ENCODE results near the gene ATP5PO. TPM values are rescaled to one million over a fixed set of nuclear protein-coding genes. Genes with fewer than 3 reads are reported as not detected.
"Not testable (repeated sequence)": the region's sequence is repeated elsewhere in the genome, so short reads cannot be mapped to it uniquely, and the experiment has no call there.

Gene ATP5PO
- total RNA-seq, 5 donors from 2014 or later (not counting 1 experiment from before 2014, with no cell fraction given), result 125 to 138 (median 137) TPM

GRCh38 chr21:33866826-33867225, 48.8 kb downstream of the ATP5PO start:
- DNase-seq (no peak), ATAC-seq (replicated peaks in 1 of 4) (no peak)
- Histone ChIP-seq H3K27me3 (replicated peaks in 1 of 2; ENCODE audit: control insufficient read depth in 2 of 2, extremely low read depth in 1 of 2, insufficient read depth in 2 of 2, low read length in 1 of 2) (peaks cover 0 to 13% of the 10 kb centered on the region in 2 experiments), H3K27ac (ENCODE audit: low read length) (no peak overlapping the region), H3K4me1 (ENCODE audit: control insufficient read depth in 1 of 2, extremely low read depth in 1 of 2, insufficient read depth in 2 of 2, low read length in 2 of 2) (no peaks in the 10 kb centered on the region), H3K36me3 (ENCODE audit: control insufficient read depth in 2 of 2, extremely low read depth in 1 of 2, insufficient read depth in 1 of 2, low read length in 1 of 2) (no peaks in the 10 kb centered on the region), H3K9me3 (no peaks in the 10 kb centered on the region), H3K4me3 (ENCODE audit: control insufficient read depth in 1 of 2, extremely low read depth in 1 of 2, low read length in 1 of 2) (no peak overlapping the region)
- no peak overlapping the region for H3K4me3 Mint-ChIP-seq
- H3K36me3 Mint-ChIP-seq, result no peaks in the 10 kb centered on the region
- CTCF ChIA-PET, result no interaction called here
- H3K4me1 Mint-ChIP-seq, result peaks cover 0 to 2% (median 1%) of the 10 kb centered on the region in 3 donors
- POLR2A ChIA-PET, result no interaction called here
- H3K27ac Mint-ChIP-seq, result no peak overlapping the region
- no peaks in the 10 kb centered on the region for H3K9me3 Mint-ChIP-seq
- H3K27me3 Mint-ChIP-seq, result peaks cover 5 to 6% of the 10 kb centered on the region in 2 donors
- 67% methylated on average over 1 of the region's 2 CpGs for WGBS (ENCODE audit: insufficient coverage)

GRCh38 chr21:33865996-33866575, 49.5 kb downstream of the ATP5PO start:
- ATAC-seq (replicated peaks in 1 of 4) (no peak), DNase-seq (no peak)
- H3K27ac ChIP-seq (ENCODE audit: low read length), result no peak overlapping the region
- H3K27ac Mint-ChIP-seq, result no peak overlapping the region
- peaks cover 5 to 6% of the 10 kb centered on the region in 2 donors for H3K27me3 Mint-ChIP-seq
- no peak overlapping the region for H3K4me3 Mint-ChIP-seq
- H3K9me3 ChIP-seq, result no peaks in the 10 kb centered on the region
- WGBS (ENCODE audit: insufficient coverage), result 78% methylated on average over 4 of the region's 8 CpGs
- ChIA-PET CTCF (no interaction called here), POLR2A (no interaction called here)
- no peak overlapping the region for H3K4me3 ChIP-seq (ENCODE audit: control insufficient read depth in 1 of 2, extremely low read depth in 1 of 2, low read length in 1 of 2)
- H3K27me3 ChIP-seq (replicated peaks in 1 of 2; ENCODE audit: control insufficient read depth in 2 of 2, extremely low read depth in 1 of 2, insufficient read depth in 2 of 2, low read length in 1 of 2), result peaks cover 0 to 13% of the 10 kb centered on the region in 2 experiments
- H3K36me3 ChIP-seq (ENCODE audit: control insufficient read depth in 2 of 2, extremely low read depth in 1 of 2, insufficient read depth in 1 of 2, low read length in 1 of 2), result no peaks in the 10 kb centered on the region
- H3K9me3 Mint-ChIP-seq, result no peaks in the 10 kb centered on the region
- H3K4me1 Mint-ChIP-seq, result peaks cover 0 to 2% (median 1%) of the 10 kb centered on the region in 3 donors
- no peaks in the 10 kb centered on the region for H3K36me3 Mint-ChIP-seq
- H3K4me1 ChIP-seq (ENCODE audit: control insufficient read depth in 1 of 2, extremely low read depth in 1 of 2, insufficient read depth in 2 of 2, low read length in 2 of 2), result no peaks in the 10 kb centered on the region

GRCh38 chr21:33865176-33865575, 50.4 kb downstream of the ATP5PO start:
- no peaks in the 10 kb centered on the region for H3K9me3 ChIP-seq
- Mint-ChIP-seq H3K27ac (no peak overlapping the region), H3K36me3 (no peaks in the 10 kb centered on the region), H3K9me3 (no peaks in the 10 kb centered on the region), H3K27me3 (peaks cover 5 to 9% of the 10 kb centered on the region in 2 donors), H3K4me3 (no peak overlapping the region), H3K4me1 (peaks cover 0 to 2% (median 1%) of the 10 kb centered on the region in 3 donors)
- ChIA-PET CTCF (no interaction called here), POLR2A (no interaction called here)
- no peak overlapping the region for H3K4me3 ChIP-seq (ENCODE audit: control insufficient read depth in 1 of 2, extremely low read depth in 1 of 2, low read length in 1 of 2)
- H3K36me3 ChIP-seq (ENCODE audit: control insufficient read depth in 2 of 2, extremely low read depth in 1 of 2, insufficient read depth in 1 of 2, low read length in 1 of 2), result no peaks in the 10 kb centered on the region
- DNase-seq (no peak), ATAC-seq (replicated peaks in 1 of 4) (no peak)
- no peak overlapping the region for H3K27ac ChIP-seq (ENCODE audit: low read length)
- no peaks in the 10 kb centered on the region for H3K4me1 ChIP-seq (ENCODE audit: control insufficient read depth in 1 of 2, extremely low read depth in 1 of 2, insufficient read depth in 2 of 2, low read length in 2 of 2)
- H3K27me3 ChIP-seq (replicated peaks in 1 of 2; ENCODE audit: control insufficient read depth in 2 of 2, extremely low read depth in 1 of 2, insufficient read depth in 2 of 2, low read length in 1 of 2), result peaks cover 0 to 20% of the 10 kb centered on the region in 2 experiments
- whole genome bisulfite sequencing (ENCODE audit: insufficient coverage), result 92% methylated on average over 9 of the region's 9 CpGs

- no peak overlapping the region for H3K27ac ChIP-seq (ENCODE audit: low read length)
- Mint-ChIP-seq H3K36me3 (no peaks in the 10 kb centered on the region), H3K27me3 (peaks cover 8 to 12% of the 10 kb centered on the region in 2 donors), H3K4me1 (peaks cover 0 to 2% (median 1%) of the 10 kb centered on the region in 3 donors), H3K9me3 (no peaks in the 10 kb centered on the region), H3K27ac (no peak overlapping the region), H3K4me3 (no peak overlapping the region)
- H3K36me3 ChIP-seq (ENCODE audit: control insufficient read depth in 2 of 2, extremely low read depth in 1 of 2, insufficient read depth in 1 of 2, low read length in 1 of 2), result no peaks in the 10 kb centered on the region
- no peak for ATAC-seq (replicated peaks in 1 of 4)
- ChIA-PET POLR2A (no interaction called here), CTCF (interaction anchor here in 1 of 2 donors (0.6 kb wide), 2 partner anchors 191 to 444 kb away, joined by 3 to 4 read pairs; no protein-coding TSS in a partner anchor)
- H3K27me3 ChIP-seq (replicated peaks in 1 of 2; ENCODE audit: control insufficient read depth in 2 of 2, extremely low read depth in 1 of 2, insufficient read depth in 2 of 2, low read length in 1 of 2), result peaks cover 0 to 23% of the 10 kb centered on the region in 2 experiments
- no CpG with 5 or more reads among the region's 1 CpG for WGBS (ENCODE audit: insufficient coverage)
- no peaks in the 10 kb centered on the region for H3K9me3 ChIP-seq
- H3K4me3 ChIP-seq (ENCODE audit: control insufficient read depth in 1 of 2, extremely low read depth in 1 of 2, low read length in 1 of 2), result no peak overlapping the region
- DNase-seq, result no peak
- no peaks in the 10 kb centered on the region for H3K4me1 ChIP-seq (ENCODE audit: control insufficient read depth in 1 of 2, extremely low read depth in 1 of 2, insufficient read depth in 2 of 2, low read length in 2 of 2)
Measured at GRCh38 chr21:33864150-33864549, 51.5 kb downstream of the ATP5PO start.

- H3K9me3 Mint-ChIP-seq; H3K36me3 ChIP-seq (ENCODE audit: control insufficient read depth in 2 of 2, extremely low read depth in 1 of 2, insufficient read depth in 1 of 2, low read length in 1 of 2); H3K4me3 ChIP-seq (ENCODE audit: control insufficient read depth in 1 of 2, extremely low read depth in 1 of 2, low read length in 1 of 2); H3K27ac ChIP-seq (ENCODE audit: low read length); H3K27ac Mint-ChIP-seq; H3K36me3 Mint-ChIP-seq; H3K9me3 ChIP-seq; H3K4me1 ChIP-seq (ENCODE audit: control insufficient read depth in 1 of 2, extremely low read depth in 1 of 2, insufficient read depth in 2 of 2, low read length in 2 of 2); DNase-seq; H3K4me1 Mint-ChIP-seq; POLR2A ChIA-PET; CTCF ChIA-PET; H3K4me3 Mint-ChIP-seq; ATAC-seq (replicated peaks in 1 of 4): not testable (repeated sequence)
- peaks cover 8 to 14% of the 10 kb centered on the region in 2 donors for H3K27me3 Mint-ChIP-seq
- peaks cover 0 to 25% of the 10 kb centered on the region in 2 experiments for H3K27me3 ChIP-seq (replicated peaks in 1 of 2; ENCODE audit: control insufficient read depth in 2 of 2, extremely low read depth in 1 of 2, insufficient read depth in 2 of 2, low read length in 1 of 2)
- WGBS (ENCODE audit: insufficient coverage), result no CpG with 5 or more reads among the region's 8 CpGs
Measured at GRCh38 chr21:33863191-33863590, 52.4 kb downstream of the ATP5PO start.

GRCh38 chr21:33861125-33861524, 54.5 kb downstream of the ATP5PO start:
- Histone ChIP-seq H3K27me3 (replicated peaks in 1 of 2; ENCODE audit: control insufficient read depth in 2 of 2, extremely low read depth in 1 of 2, insufficient read depth in 2 of 2, low read length in 1 of 2) (peaks cover 0 to 25% of the 10 kb centered on the region in 2 experiments), H3K9me3 (no peaks in the 10 kb centered on the region), H3K4me1 (ENCODE audit: control insufficient read depth in 1 of 2, extremely low read depth in 1 of 2, insufficient read depth in 2 of 2, low read length in 2 of 2) (no peaks in the 10 kb centered on the region), H3K27ac (ENCODE audit: low read length) (no peak overlapping the region), H3K4me3 (ENCODE audit: control insufficient read depth in 1 of 2, extremely low read depth in 1 of 2, low read length in 1 of 2) (no peak overlapping the region), H3K36me3 (ENCODE audit: control insufficient read depth in 2 of 2, extremely low read depth in 1 of 2, insufficient read depth in 1 of 2, low read length in 1 of 2) (no peaks in the 10 kb centered on the region)
- no peak for DNase-seq
- H3K4me3 Mint-ChIP-seq, result no peak overlapping the region
- H3K27me3 Mint-ChIP-seq, result peaks cover 8 to 14% of the 10 kb centered on the region in 2 donors
- no peak for ATAC-seq (replicated peaks in 1 of 4)
- no peaks in the 10 kb centered on the region for H3K4me1 Mint-ChIP-seq
- POLR2A ChIA-PET, result no interaction called here
- H3K36me3 Mint-ChIP-seq, result no peaks in the 10 kb centered on the region
- H3K27ac Mint-ChIP-seq, result no peak overlapping the region
- 70% methylated on average over 2 of the region's 3 CpGs for WGBS (ENCODE audit: insufficient coverage)
- H3K9me3 Mint-ChIP-seq, result no peaks in the 10 kb centered on the region
- CTCF ChIA-PET, result no interaction called here

Data from T-cell (primary cell).